Activated naive CD4-positive, alpha-beta T cell treated with anti-CD3 and anti-CD28 coated beads for 36 hours (primary cell): ENCODE measurements around the gene HNRNPAB. TPM values are rescaled to one million over a fixed set of nuclear protein-coding genes. Genes with fewer than 3 reads are reported as not detected.

Experiments
- CTCF ChIA-PET: fragments of 350-600 bp; sonication (Branson Sonifier 250); formaldehyde crosslinking; loops from one replicate; lab custom pipeline; 2021; ENCODE audit warnings: antibody characterized with exemption; lab: Charles Lee
- DNase-seq: peaks from one replicate; pipeline ENCODE4 v3.0.0-alpha.2; 2020
- H3K27ac Mint-ChIP-seq: one replicate; pipeline ENCODE4 v1.8.0; 2021; ENCODE audit warnings: mild to moderate bottlenecking, mixed read lengths
- H3K27me3 Mint-ChIP-seq: one replicate; pipeline ENCODE4 v1.8.0; 2021; ENCODE audit warnings: low read depth, mixed read lengths
- H3K36me3 Mint-ChIP-seq: one replicate; pipeline ENCODE4 v1.8.0; 2021; ENCODE audit warnings: low read depth, mixed read lengths
- H3K4me1 Mint-ChIP-seq: one replicate; pipeline ENCODE4 v1.8.0; 2021; ENCODE audit warnings: low read depth, mixed read lengths
- H3K4me3 Mint-ChIP-seq: one replicate; pipeline ENCODE4 v1.8.0; 2021; ENCODE audit warnings: mild to moderate bottlenecking, moderate library complexity, mixed read lengths
- H3K9me3 Mint-ChIP-seq: one replicate; pipeline ENCODE4 v1.8.0; 2021; ENCODE audit warnings: mixed read lengths
- intact Hi-C: fragments of 100-400 bp; cut with micrococcal nuclease; formaldehyde crosslinking; loops from one replicate; pipeline ENCODE4 v1.15.1; 2023
- total RNA-seq, 2 experiments: library from RNA; stranded (reverse); gene quantifications; one replicate each; pipeline ENCODE4 v1.2.3, GENCODE V29; 2021

Gene HNRNPAB
- 100 to 1,000 TPM; 251 to 262 TPM for total RNA-seq

DNA sequence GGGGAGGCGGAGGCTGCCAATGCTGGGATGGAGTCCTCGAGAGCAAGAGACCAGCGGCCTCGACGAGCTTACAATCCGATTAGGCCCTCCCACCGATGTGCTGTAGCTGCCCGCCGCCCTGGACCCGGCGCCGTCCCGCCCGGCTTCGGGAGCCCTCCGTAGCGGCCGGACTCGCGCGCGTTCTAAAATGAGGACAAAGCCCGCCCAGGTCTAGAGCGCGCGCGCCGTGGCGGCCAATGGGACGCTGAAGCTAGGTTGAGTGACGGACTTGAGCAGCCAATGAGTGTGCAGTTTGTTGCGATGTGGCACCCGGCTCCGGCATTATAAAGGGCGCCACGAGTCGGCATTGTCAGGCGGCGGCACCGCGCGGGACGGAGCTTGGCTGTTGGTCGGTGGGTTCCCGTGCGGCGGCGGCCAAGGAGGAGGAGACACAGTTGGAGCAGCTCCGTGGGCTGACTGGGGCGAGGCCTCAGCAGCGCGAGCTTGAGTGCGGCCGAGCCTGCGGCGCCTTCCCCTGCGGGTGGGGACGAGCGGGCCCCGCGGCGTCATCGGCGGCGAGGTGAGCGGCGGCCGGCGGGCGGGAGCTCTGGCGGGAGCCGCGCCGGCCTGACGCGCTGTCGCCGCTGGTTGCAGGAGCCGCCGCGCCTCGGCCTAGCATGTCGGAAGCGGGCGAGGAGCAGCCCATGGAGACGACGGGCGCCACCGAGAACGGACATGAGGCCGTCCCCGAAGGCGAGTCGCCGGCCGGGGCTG is at the start of gene HNRNPAB:
HNRNPAB (plus strand) TSS at position 352 of the 753 bp plus-strand sequence; CDS start at position 657, 305 bp downstream.
- H3K4me3 Mint-ChIP-seq = peak within 1 kb of the TSS; percentile 96
- H3K27ac Mint-ChIP-seq = peak within 1 kb of the TSS; percentile 97
- CTCF ChIA-PET = interaction anchor here (1.4 kb wide), 1 partner anchor 31 kb away, joined by 4 read pairs; no protein-coding TSS in a partner anchor
- intact Hi-C loops = loop anchor here (1.0 to 2.0 kb wide), 3 partner anchors 28 to 91 kb away; partner anchors contain the start of genes N4BP3 and PHYKPL
- H3K4me1 Mint-ChIP-seq = peaks cover 31% of the 10 kb centered on the region
- peaks cover 2% of the 10 kb centered on the region for H3K27me3 Mint-ChIP-seq
- peaks cover 42% of the 10 kb centered on the region for H3K36me3 Mint-ChIP-seq
- H3K9me3 Mint-ChIP-seq = no peaks in the 10 kb centered on the region
- peak; percentile 96 for DNase-seq

DNA sequence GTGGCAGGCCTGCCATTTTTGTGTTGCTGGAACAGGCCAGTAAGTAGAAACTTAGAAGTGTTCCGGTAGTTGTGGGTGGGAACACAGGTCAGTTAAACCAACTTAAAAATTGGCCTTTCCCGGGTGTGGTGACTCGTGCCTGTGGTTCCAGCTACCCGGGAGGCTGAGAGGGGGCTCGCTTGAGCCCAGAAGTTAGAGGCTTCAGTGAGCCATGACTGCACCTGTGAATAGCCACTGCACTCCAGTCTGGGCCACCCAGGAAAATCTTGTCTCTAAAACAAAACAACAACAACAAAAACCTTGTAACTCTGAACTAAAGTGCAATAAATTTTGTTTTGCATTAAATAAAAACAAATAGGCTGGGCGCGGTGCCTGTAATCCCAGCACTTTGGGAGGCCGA is 49.3 kb upstream of the HNRNPAB start:
- DNase-seq = no peak
- no peaks in the 10 kb centered on the region for H3K27me3 Mint-ChIP-seq
- intact Hi-C loops = loop anchor here (2.0 to 10.0 kb wide), 2 partner anchors 50 to 560 kb away; partner anchors contain the start of genes HNRNPAB and TMED9
- CTCF ChIA-PET = interaction anchor here (0.6 to 2.8 kb wide), 5 partner anchors 11 to 80 kb away, joined by 3 to 13 read pairs (median 4); no protein-coding TSS in a partner anchor
- H3K4me1 Mint-ChIP-seq = peaks cover 34% of the 10 kb centered on the region
- peaks cover 18% of the 10 kb centered on the region for H3K36me3 Mint-ChIP-seq
- H3K4me3 Mint-ChIP-seq = no peak overlapping the region
- no peak overlapping the region for H3K27ac Mint-ChIP-seq
- no peaks in the 10 kb centered on the region for H3K9me3 Mint-ChIP-seq

DNA sequence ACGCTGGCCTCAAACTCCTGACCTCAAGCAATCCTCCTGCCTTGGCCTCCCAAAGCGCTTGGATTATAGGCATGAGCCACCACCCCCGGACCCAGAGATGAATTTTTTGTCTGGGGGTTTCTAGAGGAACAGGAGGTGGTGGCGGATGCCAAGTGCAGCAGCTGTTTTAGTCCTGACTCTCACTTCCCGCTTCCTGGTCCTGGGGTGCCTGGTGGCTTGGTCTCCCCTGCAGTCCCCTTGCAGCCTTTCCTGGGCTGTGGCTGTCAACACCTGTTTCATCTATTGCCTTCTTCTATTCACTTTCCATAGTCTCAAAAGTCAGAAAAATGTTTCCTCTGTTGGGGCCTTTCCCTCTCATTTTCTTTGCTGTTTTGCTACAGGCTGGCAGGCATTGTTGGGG is 44.2 kb upstream of the HNRNPAB start:
- intact Hi-C loops = loop anchor here (10.0 kb wide), 1 partner anchor 175 kb away; no protein-coding TSS in a partner anchor
- Mint-ChIP-seq H3K36me3 (no peaks in the 10 kb centered on the region), H3K27ac (no peak overlapping the region), H3K4me1 (peaks cover 2% of the 10 kb centered on the region), H3K9me3 (no peaks in the 10 kb centered on the region), H3K4me3 (no peak overlapping the region), H3K27me3 (peaks cover 9% of the 10 kb centered on the region)
- CTCF ChIA-PET = interaction anchor here (2.0 kb wide), 1 partner anchor 84 kb away, joined by 9 read pairs; no protein-coding TSS in a partner anchor
- no peak for DNase-seq

DNA sequence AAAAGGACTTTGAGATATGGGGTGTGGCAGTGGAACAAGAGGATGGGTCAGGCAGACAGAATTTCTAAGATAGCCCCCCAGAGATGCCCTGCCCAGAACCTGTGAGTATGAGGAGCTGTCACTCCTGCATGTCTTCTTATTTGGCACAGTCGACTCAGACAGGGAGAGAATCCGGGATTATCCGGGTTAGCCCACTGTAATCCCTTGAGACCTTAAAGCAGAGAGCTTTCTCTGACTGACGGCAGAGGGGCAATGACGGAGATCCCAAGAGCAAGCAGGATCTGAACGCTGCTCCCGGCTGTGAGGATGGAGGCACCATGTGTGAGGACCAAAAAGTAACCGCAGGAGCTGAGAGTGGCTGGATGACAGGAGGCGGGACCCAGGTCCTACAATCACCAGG is 41.9 kb upstream of the HNRNPAB start:
- no peak for DNase-seq
- Mint-ChIP-seq H3K4me3 (no peak overlapping the region), H3K9me3 (no peaks in the 10 kb centered on the region), H3K27me3 (peaks cover 11% of the 10 kb centered on the region), H3K4me1 (peaks cover 2% of the 10 kb centered on the region), H3K36me3 (no peaks in the 10 kb centered on the region), H3K27ac (no peak overlapping the region)
- intact Hi-C loops = loop anchor here (10.0 kb wide), 1 partner anchor 178 kb away; no protein-coding TSS in a partner anchor
- CTCF ChIA-PET = interaction anchor here (0.6 to 3.3 kb wide), 6 partner anchors 9 to 1966 kb away, joined by 3 to 51 read pairs (median 4); partner anchors contain the start of gene NHP2

DNA sequence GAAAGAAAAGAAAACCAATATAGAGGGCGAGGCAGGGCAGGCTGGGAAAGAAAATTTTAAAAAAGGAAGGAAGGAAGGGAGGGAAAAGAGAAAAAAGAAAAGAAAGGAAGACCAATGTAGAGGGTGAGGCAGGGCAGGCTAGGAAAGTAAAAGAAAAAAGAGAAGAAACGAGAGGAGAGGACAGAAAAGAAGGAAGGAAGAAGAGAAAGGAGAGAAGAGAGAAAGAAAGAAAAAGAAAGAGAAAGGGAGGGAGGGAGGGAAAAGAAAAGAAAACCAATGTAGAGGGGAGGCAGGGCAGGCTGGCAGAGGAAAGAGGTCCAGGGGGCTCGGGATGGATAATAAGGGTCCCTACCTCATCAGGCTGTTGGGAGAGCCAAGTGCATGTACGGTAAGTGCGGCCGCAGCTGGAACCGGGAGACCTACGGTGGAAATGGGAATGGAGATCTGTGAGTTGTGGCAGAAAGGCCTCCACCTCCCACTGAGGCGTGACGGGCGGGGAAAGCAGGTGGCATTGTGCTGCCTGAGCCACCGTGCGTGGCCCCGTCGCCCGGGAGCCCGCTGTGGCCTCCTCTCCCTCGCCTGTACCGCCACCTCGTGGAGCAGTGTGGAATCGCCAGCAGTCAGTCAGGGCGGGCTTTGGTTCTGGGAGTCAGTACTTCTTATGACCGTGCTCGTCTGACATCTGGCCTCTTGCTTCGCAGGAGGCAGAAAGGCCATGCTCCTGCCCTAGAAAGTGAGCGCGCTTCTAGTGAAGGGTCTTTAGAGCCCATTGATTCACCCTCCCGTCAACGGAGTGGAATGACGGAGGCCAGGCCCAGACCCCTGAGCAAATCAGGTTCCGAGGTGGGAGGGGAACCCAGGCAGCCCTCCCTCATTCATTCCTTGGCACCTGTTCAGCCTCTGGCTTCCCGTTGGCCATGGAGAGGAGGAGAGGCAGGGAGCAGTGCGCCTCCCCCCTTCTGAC is 40.3 kb upstream of the HNRNPAB start:
- Mint-ChIP-seq H3K27ac (no peak overlapping the region), H3K36me3 (no peaks in the 10 kb centered on the region), H3K4me1 (peaks cover 2% of the 10 kb centered on the region), H3K27me3 (peaks cover 11% of the 10 kb centered on the region), H3K9me3 (no peaks in the 10 kb centered on the region), H3K4me3 (peak overlapping the region; percentile 38)
- DNase-seq = peak; percentile 95
- CTCF ChIA-PET = interaction anchor here (0.5 to 3.3 kb wide), 6 partner anchors 25 to 616 kb away, joined by 3 to 51 read pairs (median 3); no protein-coding TSS in a partner anchor
- intact Hi-C loops = loop anchor here (1.0 to 10.0 kb wide), 3 partner anchors 43 to 179 kb away; no protein-coding TSS in a partner anchor

DNA sequence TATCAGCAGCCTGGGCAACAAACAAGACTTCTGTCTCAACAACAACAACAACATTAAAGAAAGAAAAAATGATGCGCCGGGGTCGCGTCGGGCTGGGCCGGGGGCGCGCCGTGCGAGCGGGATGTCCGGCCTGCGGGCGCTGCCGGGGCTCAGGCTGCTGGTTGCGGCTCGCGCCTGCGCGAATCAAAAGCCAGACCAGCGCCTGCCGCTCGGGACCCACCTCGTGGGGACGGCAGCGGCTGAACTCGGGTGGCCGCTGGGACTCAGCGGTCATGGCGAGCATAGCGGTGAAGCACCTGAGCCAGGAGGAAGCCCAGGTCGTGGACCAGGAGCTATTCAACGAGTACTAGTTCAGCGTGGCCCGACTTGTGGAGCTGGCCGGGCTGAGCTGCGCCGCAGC is 38.8 kb upstream of the HNRNPAB start:
- no peak overlapping the region for H3K4me3 Mint-ChIP-seq
- no peaks in the 10 kb centered on the region for H3K9me3 Mint-ChIP-seq
- CTCF ChIA-PET = interaction anchor here (0.9 to 1.4 kb wide), 2 partner anchors 88 to 91 kb away, joined by 3 to 10 read pairs; no protein-coding TSS in a partner anchor
- DNase-seq = no peak
- intact Hi-C loops = loop anchor here (2.0 to 10.0 kb wide), 2 partner anchors 45 to 181 kb away; no protein-coding TSS in a partner anchor
- H3K36me3 Mint-ChIP-seq = no peaks in the 10 kb centered on the region
- H3K4me1 Mint-ChIP-seq = peaks cover 2% of the 10 kb centered on the region
- peaks cover 11% of the 10 kb centered on the region for H3K27me3 Mint-ChIP-seq
- no peak overlapping the region for H3K27ac Mint-ChIP-seq

DNA sequence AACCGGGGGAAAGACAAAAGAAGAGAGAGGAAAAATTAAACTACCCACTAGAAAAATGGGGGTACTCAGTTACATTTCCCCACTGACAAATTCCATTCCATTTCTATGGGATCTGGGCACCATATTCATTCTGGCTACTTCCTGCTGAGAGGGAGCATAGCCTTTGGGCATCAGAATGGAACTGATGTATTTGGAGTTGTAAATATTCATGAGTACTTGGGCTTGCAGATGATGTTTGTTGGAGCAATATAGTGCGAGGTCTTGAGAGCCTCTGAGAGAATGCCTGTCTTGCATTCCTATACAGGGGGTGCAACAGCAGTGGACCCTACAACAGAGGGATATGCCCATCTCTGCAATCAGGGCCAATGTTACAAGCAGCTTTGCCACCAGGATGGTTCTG is 33.9 kb upstream of the HNRNPAB start:
- CTCF ChIA-PET = interaction anchor here (5.2 kb wide), 1 partner anchor 95 kb away, joined by 32 read pairs; no protein-coding TSS in a partner anchor
- H3K9me3 Mint-ChIP-seq = no peaks in the 10 kb centered on the region

DNA sequence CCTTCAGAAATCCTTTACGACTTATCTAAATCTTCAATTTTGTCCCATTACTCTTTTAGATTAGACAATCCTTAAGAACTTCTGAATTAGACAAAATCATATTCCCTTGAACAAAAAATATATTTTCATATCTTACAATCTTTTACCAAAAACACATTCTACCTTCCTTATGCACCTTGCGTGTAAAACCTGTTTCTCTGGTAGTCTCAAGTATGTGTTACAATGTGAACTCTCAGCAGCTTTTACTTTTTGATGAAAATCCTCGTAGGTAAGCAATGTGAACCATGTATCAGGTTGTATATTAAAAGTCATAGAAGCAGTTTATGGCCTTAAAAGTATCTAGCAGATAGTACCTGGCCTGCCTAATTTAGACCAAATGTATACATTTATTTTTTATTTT is 29.9 kb upstream of the HNRNPAB start:
- Mint-ChIP-seq H3K27me3 (no peaks in the 10 kb centered on the region), H3K36me3 (no peaks in the 10 kb centered on the region)

More for the DNA sequence above, 33.9 kb upstream of the HNRNPAB start:
- Mint-ChIP-seq H3K36me3 (no peaks in the 10 kb centered on the region), H3K27ac (no peak overlapping the region), H3K27me3 (no peaks in the 10 kb centered on the region), H3K4me1 (no peaks in the 10 kb centered on the region), H3K4me3 (no peak overlapping the region)
- intact Hi-C loops = no loop called here
- DNase-seq = no peak

DNA sequence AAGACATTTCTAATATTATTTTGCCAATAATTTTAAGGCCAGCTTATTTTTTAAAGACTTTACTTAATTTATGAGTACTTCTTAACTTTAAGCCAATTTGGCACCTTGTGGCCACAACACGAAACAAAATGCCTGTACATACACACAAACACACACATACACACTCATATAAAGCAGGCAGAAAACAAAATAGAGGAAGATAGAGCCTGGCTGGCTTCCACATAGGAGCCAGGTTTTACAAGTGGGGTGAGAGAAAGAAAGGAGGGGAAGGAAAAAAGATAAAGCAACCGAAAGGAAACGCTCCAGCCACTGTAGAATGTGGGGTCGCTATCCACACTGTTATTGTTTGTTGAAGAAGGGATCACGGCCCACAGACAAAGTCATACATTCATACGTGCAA is 27.5 kb upstream of the HNRNPAB start:
- Mint-ChIP-seq H3K36me3 (no peaks in the 10 kb centered on the region), H3K4me1 (no peaks in the 10 kb centered on the region), H3K9me3 (no peaks in the 10 kb centered on the region), H3K27me3 (no peaks in the 10 kb centered on the region), H3K4me3 (no peak overlapping the region), H3K27ac (no peak overlapping the region)
- DNase-seq = no peak
- CTCF ChIA-PET = no interaction called here
- intact Hi-C loops = no loop called here

More for the DNA sequence above, 29.9 kb upstream of the HNRNPAB start:
- Mint-ChIP-seq H3K4me1 (no peaks in the 10 kb centered on the region), H3K4me3 (no peak overlapping the region), H3K9me3 (no peaks in the 10 kb centered on the region), H3K27ac (no peak overlapping the region)
- DNase-seq = no peak
- CTCF ChIA-PET = no interaction called here
- intact Hi-C loops = no loop called here

DNA sequence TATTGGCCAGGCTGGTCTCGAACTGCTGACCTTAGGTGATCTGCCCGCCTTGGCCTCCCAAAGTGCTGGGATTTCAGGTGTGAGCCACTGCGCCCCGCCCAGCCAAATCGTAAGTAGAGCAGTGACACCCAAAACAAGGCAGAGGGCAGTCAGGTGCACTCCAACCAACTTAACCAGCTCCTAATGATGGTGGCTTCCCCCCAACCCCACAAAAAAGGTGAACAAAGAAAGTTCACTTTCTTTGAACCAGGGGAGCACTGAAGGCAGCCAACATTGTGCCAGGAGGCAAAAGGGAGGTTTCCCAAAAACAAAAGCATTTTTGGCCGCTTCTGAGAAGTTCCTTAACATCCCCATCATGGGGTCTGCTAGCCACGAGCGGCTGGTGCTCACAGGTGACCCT is 26.8 kb upstream of the HNRNPAB start:
- CTCF ChIA-PET = no interaction called here
- H3K9me3 Mint-ChIP-seq = no peaks in the 10 kb centered on the region
- no peak overlapping the region for H3K27ac Mint-ChIP-seq
- intact Hi-C loops = no loop called here
- no peak overlapping the region for H3K4me3 Mint-ChIP-seq
- H3K27me3 Mint-ChIP-seq = no peaks in the 10 kb centered on the region
- H3K4me1 Mint-ChIP-seq = peaks cover 7% of the 10 kb centered on the region
- no peak for DNase-seq
- H3K36me3 Mint-ChIP-seq = no peaks in the 10 kb centered on the region

DNA sequence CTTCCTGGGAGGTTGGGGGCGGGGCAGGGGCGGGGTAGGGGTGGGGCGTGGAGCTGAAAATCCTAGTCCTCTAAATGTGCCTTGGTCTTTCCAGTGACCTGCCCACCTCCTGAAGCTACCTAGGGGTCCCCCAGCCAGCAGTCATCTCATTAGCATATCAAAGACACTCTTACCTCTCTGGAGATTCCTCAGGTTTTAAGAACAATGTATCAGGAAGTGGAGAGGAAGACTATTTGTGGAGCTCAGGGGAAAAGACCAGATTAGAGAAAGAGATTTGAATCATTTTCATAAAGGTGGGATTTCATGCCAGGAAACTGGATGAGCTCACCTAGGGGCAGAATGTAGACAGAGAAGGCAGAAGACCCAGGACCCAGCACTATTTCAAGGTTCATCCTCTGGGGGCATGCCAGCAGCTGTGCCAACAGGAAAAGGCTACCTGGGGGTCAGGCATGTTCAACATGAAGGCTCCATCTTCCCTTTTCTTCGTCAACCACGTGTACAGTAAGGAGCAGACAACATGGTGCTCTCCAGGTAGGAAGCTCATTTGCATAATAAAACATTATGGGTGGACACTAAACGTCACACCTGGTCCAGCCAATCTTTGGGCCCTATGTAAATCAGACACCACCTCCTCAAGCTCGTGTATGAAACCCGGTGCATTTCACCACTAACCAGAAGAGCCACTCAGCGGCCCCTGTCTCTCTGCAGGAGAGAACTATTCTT is 24.0 kb upstream of the HNRNPAB start:
- peaks cover 7% of the 10 kb centered on the region for H3K4me1 Mint-ChIP-seq
- H3K9me3 Mint-ChIP-seq = no peaks in the 10 kb centered on the region
- no peak overlapping the region for H3K27ac Mint-ChIP-seq
- intact Hi-C loops = no loop called here
- H3K36me3 Mint-ChIP-seq = no peaks in the 10 kb centered on the region
- DNase-seq = no peak
- H3K4me3 Mint-ChIP-seq = no peak overlapping the region
- CTCF ChIA-PET = no interaction called here
- no peaks in the 10 kb centered on the region for H3K27me3 Mint-ChIP-seq
